ENCODE measurements around the gene KCTD20.

KCTD20 gene

GRCh38 chr6:36519352-36519751 lies 76.6 kb downstream of the KCTD20 start:
- no peaks in the 10 kb centered on the region for H3K27me3 ChIP-seq (ENCODE audit: insufficient read depth, low read length, poor library complexity, severe bottlenecking)
- H3K9ac ChIP-seq (ENCODE audit: low read depth, low read length, poor library complexity, severe bottlenecking), result no peak overlapping the region
- no peak overlapping the region for H3K4me2 ChIP-seq (ENCODE audit: low read depth, low read length, poor library complexity, severe bottlenecking)
- H3K9me2 ChIP-seq (replicated peaks; ENCODE audit: low read depth, low read length), result no peaks in the 10 kb centered on the region
- H3K4me3 ChIP-seq (ENCODE audit: low read length, poor library complexity, severe bottlenecking), result no peak overlapping the region
- H3K36me3 ChIP-seq (ENCODE audit: insufficient read depth, low read length), result peaks cover 95% of the 10 kb centered on the region
- H3K9me3 ChIP-seq (ENCODE audit: insufficient read depth, low read depth, low read length), result no peaks in the 10 kb centered on the region
- H3F3A ChIP-seq (ENCODE audit: low read depth), result no peaks in the 10 kb centered on the region
- no peak overlapping the region for H2AFZ ChIP-seq (ENCODE audit: low read length)
- TF ChIP-seq EZH2phosphoT487 (IDR thresholded peaks at IDR 0.05; ENCODE audit: borderline replicate concordance) (no peak), CTCF (conservative IDR thresholded peaks at IDR 0.05; ENCODE audit: low read length) (no peak)
- no peaks in the 10 kb centered on the region for H4K20me1 ChIP-seq (ENCODE audit: insufficient read depth, low read length, poor library complexity, severe bottlenecking)
- H3K79me2 ChIP-seq (ENCODE audit: insufficient read depth, low read length), result no peaks in the 10 kb centered on the region
- H3K4me1 ChIP-seq (ENCODE audit: insufficient read depth, low read length, poor library complexity, severe bottlenecking), result no peaks in the 10 kb centered on the region

- no peaks in the 10 kb centered on the region for H3K9me3 ChIP-seq (ENCODE audit: insufficient read depth, low read depth, low read length)
- H2AFZ ChIP-seq (ENCODE audit: low read length), result no peak overlapping the region
- H3K4me2 ChIP-seq (ENCODE audit: low read depth, low read length, poor library complexity, severe bottlenecking), result no peak overlapping the region
- no peaks in the 10 kb centered on the region for H3K27me3 ChIP-seq (ENCODE audit: insufficient read depth, low read length, poor library complexity, severe bottlenecking)
- peaks cover 84% of the 10 kb centered on the region for H3K36me3 ChIP-seq (ENCODE audit: insufficient read depth, low read length)
- no peak overlapping the region for H3K9ac ChIP-seq (ENCODE audit: low read depth, low read length, poor library complexity, severe bottlenecking)
- 0 out of 2 replicates have a peak, but pooled peaks cover under 1% of the 10 kb centered on the region for H3F3A ChIP-seq (ENCODE audit: low read depth)
- peaks cover 18% of the 10 kb centered on the region for H4K20me1 ChIP-seq (ENCODE audit: insufficient read depth, low read length, poor library complexity, severe bottlenecking)
- H3K4me3 ChIP-seq (ENCODE audit: low read length, poor library complexity, severe bottlenecking), result no peak overlapping the region
- H3K79me2 ChIP-seq (ENCODE audit: insufficient read depth, low read length), result peaks cover 31% of the 10 kb centered on the region
- TF ChIP-seq CTCF (conservative IDR thresholded peaks at IDR 0.05; ENCODE audit: low read length) (no peak), EZH2phosphoT487 (IDR thresholded peaks at IDR 0.05; ENCODE audit: borderline replicate concordance) (no peak)
- H3K4me1 ChIP-seq (ENCODE audit: insufficient read depth, low read length, poor library complexity, severe bottlenecking), result peaks cover 14% of the 10 kb centered on the region
- H3K9me2 ChIP-seq (replicated peaks; ENCODE audit: low read depth, low read length), result no peaks in the 10 kb centered on the region
Observed at GRCh38 chr6:36523451-36523850, 80.7 kb downstream of the KCTD20 start.

- H3K9me2 ChIP-seq (replicated peaks; ENCODE audit: low read depth, low read length), result no peaks in the 10 kb centered on the region
- H3K27me3 ChIP-seq (ENCODE audit: insufficient read depth, low read length, poor library complexity, severe bottlenecking), result no peaks in the 10 kb centered on the region
- peaks cover 14% of the 10 kb centered on the region for H3K4me1 ChIP-seq (ENCODE audit: insufficient read depth, low read length, poor library complexity, severe bottlenecking)
- no peak overlapping the region for H2AFZ ChIP-seq (ENCODE audit: low read length)
- no peak overlapping the region for H3K4me3 ChIP-seq (ENCODE audit: low read length, poor library complexity, severe bottlenecking)
- no peak for TF ChIP-seq CTCF (conservative IDR thresholded peaks at IDR 0.05; ENCODE audit: low read length)
- no peak overlapping the region for H3K4me2 ChIP-seq (ENCODE audit: low read depth, low read length, poor library complexity, severe bottlenecking)
- peaks cover 24% of the 10 kb centered on the region for H4K20me1 ChIP-seq (ENCODE audit: insufficient read depth, low read length, poor library complexity, severe bottlenecking)
- peaks cover 84% of the 10 kb centered on the region for H3K36me3 ChIP-seq (ENCODE audit: insufficient read depth, low read length)
- peaks cover 7% of the 10 kb centered on the region; the same call in 1 of the 2 replicates for H3F3A ChIP-seq (ENCODE audit: low read depth)
- H3K9me3 ChIP-seq (ENCODE audit: insufficient read depth, low read depth, low read length), result no peaks in the 10 kb centered on the region
- no peak overlapping the region for H3K9ac ChIP-seq (ENCODE audit: low read depth, low read length, poor library complexity, severe bottlenecking)
- H3K79me2 ChIP-seq (ENCODE audit: insufficient read depth, low read length), result peaks cover 37% of the 10 kb centered on the region
Observed at GRCh38 chr6:36523936-36524499, 81.2 kb downstream of the KCTD20 start.
